B cell (primary cell): ENCODE data around the gene CFAP73. TPM values are rescaled to one million over a fixed set of nuclear protein-coding genes. Genes with fewer than 3 reads are reported as not detected.

Experiments used
- ATAC-seq: fragments of 200-7000 bp; cut with Tn5 transposase; one replicate; pipeline ENCODE4 v1.10.0; 2021; ENCODE audit warnings: low read depth, mild to moderate bottlenecking, moderate number of reproducible peaks, moderate library complexity
- CTCF ChIA-PET: fragments of 350-600 bp; sonication (Branson Sonifier 250); formaldehyde crosslinking; loops from one replicate; lab custom pipeline; 2021; ENCODE audit warnings: antibody characterized with exemption, inconsistent platforms; lab: Charles Lee
- POLR2A ChIA-PET: fragments of 350-600 bp; sonication (Branson Sonifier 250); formaldehyde crosslinking; loops from one replicate; lab custom pipeline; 2021; ENCODE audit warnings: antibody characterized with exemption; lab: Charles Lee
- DNase-seq: peaks from one replicate; pipeline ENCODE4 v3.0.0; 2013
- H2AFZ ChIP-seq: 2 replicates; pipeline ENCODE4 v1.6.1; 2012; ENCODE audit warnings: mild to moderate bottlenecking, low read depth, low read length; ENCODE audit not compliant: insufficient read depth, poor library complexity, severe bottlenecking
- H3K27ac ChIP-seq, 2 donors: 1 replicate in 1 of 2; 2 replicates in 1 of 2; pipeline ENCODE4 v1.5.1; 2012 to 2013; ENCODE audit warnings: low read length in 2 of 2, mild to moderate bottlenecking in 2 of 2, moderate library complexity in 1 of 2
- H3K27me3 ChIP-seq, 4 experiments: fragments of 200-600 bp in 1 of 4; sonication (generic) in 1 of 4; replicated peaks in 1 of 4; 1 replicate in 2 of 4; 2 replicates in 2 of 4; pipeline versions ENCODE4 v1.6.1 to v1.7.0; 2013 to 2016; ENCODE audit warnings: low read length in 3 of 4, mild to moderate bottlenecking in 2 of 4, mixed read lengths in 1 of 4, moderate library complexity in 1 of 4; ENCODE audit not compliant: insufficient read depth in 4 of 4, control insufficient read depth in 3 of 4; ENCODE audit errors: control extremely low read depth in 1 of 4
- H3K36me3 ChIP-seq, 2 experiments: replicated peaks in 1 of 2; 1 replicate in 1 of 2; 2 replicates in 1 of 2; pipeline versions ENCODE4 v1.6.1 to v1.7.1; 2013; ENCODE audit warnings: low read length in 1 of 2; ENCODE audit not compliant: insufficient read depth in 2 of 2, control insufficient read depth in 1 of 2; ENCODE audit errors: control extremely low read depth in 1 of 2, extremely low read depth in 1 of 2
- H3K4me1 ChIP-seq, 2 donors: fragments of 200-600 bp in 1 of 2; sonication (generic) in 1 of 2; 1 replicate in 1 of 2; 2 replicates in 1 of 2; pipeline versions ENCODE4 v1.5.1 to v1.6.1; 2013 to 2017; ENCODE audit warnings: low read length in 2 of 2; ENCODE audit not compliant: control insufficient read depth in 2 of 2, insufficient read depth in 2 of 2
- H3K4me2 ChIP-seq: replicated peaks from 2 replicates; pipeline ENCODE3; 2012; ENCODE audit warnings: mild to moderate bottlenecking, low read depth, low read length; ENCODE audit not compliant: poor library complexity, severe bottlenecking
- H3K4me3 ChIP-seq, 5 experiments: fragments of 200-600 bp in 1 of 5; sonication (generic) in 1 of 5; 1 replicate in 3 of 5; 2 replicates in 2 of 5; pipeline versions ENCODE4 v1.5.1 to v1.7.0; 2011 to 2016; ENCODE audit warnings: low read length in 4 of 5, mild to moderate bottlenecking in 4 of 5, low read depth in 2 of 5, control low read depth in 1 of 5, moderate library complexity in 1 of 5; ENCODE audit not compliant: insufficient read depth in 1 of 5; ENCODE audit errors: control extremely low read depth in 1 of 5, extremely low read depth in 1 of 5
- H3K79me2 ChIP-seq: fragments of 200-600 bp; sonication (generic); one replicate; pipeline ENCODE4 v1.6.0; 2016; ENCODE audit warnings: low read length; ENCODE audit not compliant: control insufficient read depth, insufficient read depth
- H3K9ac ChIP-seq: fragments of 200-600 bp; sonication (generic); 2 replicates; pipeline ENCODE4 v1.6.1; 2017; ENCODE audit warnings: mild to moderate bottlenecking, low read length, moderate library complexity
- H3K9me3 ChIP-seq, 3 donors: one replicate each; pipeline versions ENCODE4 v1.6.1 to v1.7.1; 2013; ENCODE audit warnings: low read length in 2 of 3; ENCODE audit not compliant: control insufficient read depth in 2 of 3, insufficient read depth in 1 of 3; ENCODE audit errors: control extremely low read depth in 1 of 3
- H4K20me1 ChIP-seq: 2 replicates; pipeline ENCODE4 v1.6.0; 2012; ENCODE audit warnings: mild to moderate bottlenecking, low read length; ENCODE audit not compliant: insufficient read depth, control insufficient read depth, poor library complexity, severe bottlenecking
- H3K27ac Mint-ChIP-seq: one replicate; pipeline ENCODE4 v1.8.0; 2021; ENCODE audit warnings: mixed read lengths
- H3K27me3 Mint-ChIP-seq: one replicate; pipeline ENCODE4 v1.8.0; 2021; ENCODE audit warnings: mixed read lengths
- H3K4me1 Mint-ChIP-seq: one replicate; pipeline ENCODE4 v1.8.0; 2021; ENCODE audit warnings: mixed read lengths
- H3K4me3 Mint-ChIP-seq: one replicate; pipeline ENCODE4 v1.8.0; 2021; ENCODE audit warnings: mixed read lengths
- H3K9me3 Mint-ChIP-seq: one replicate; pipeline ENCODE4 v1.8.0; 2022; ENCODE audit warnings: mixed read lengths; ENCODE audit not compliant: insufficient read depth
- EZH2 ChIP-seq: IDR thresholded peaks from 2 replicates; pipeline ENCODE4 v1.6.1; 2012; ENCODE audit warnings: borderline replicate concordance, low read depth, mild to moderate bottlenecking, moderate library complexity, low read length; ENCODE audit not compliant: insufficient read depth, poor library complexity, severe bottlenecking
- WGBS: methylation state at CpG from one replicate; pipeline ENCODE4 v1.1.5; 2013; ENCODE audit warnings: missing lambda C conversion rate; ENCODE audit not compliant: insufficient coverage; 5-methylcytosine and 5-hydroxymethylcytosine counted together
- intact Hi-C: fragments of 100-400 bp; cut with micrococcal nuclease; formaldehyde crosslinking; loops from one replicate; pipeline ENCODE4 v1.10.0; 2022
- polyA plus RNA-seq: library from polyadenylated mRNA; depleted of rRNA; stranded (reverse); fragments of >200 nt; gene quantifications from 2 replicates; pipeline ENCODE4 v1.2.3, GENCODE V29; 2012
- total RNA-seq, 2 donors: library from RNA; stranded (reverse); fragments of 120-200 nt in 1 of 2; gene quantifications; 1 replicate in 1 of 2; 2 replicates in 1 of 2; pipeline versions ENCODE4 v1.2.3 to v1.2.4, GENCODE V29; 2013 to 2022
- TF ChIP-seq, protein P1 (sequence below): fragments of 200-600 bp; IDR thresholded peaks from one replicate; pipeline ENCODE4 v1.8.0; 2022; ENCODE audit warnings: antibody characterized with exemption, mild to moderate bottlenecking

The CFAP73 gene
- total and polyA plus RNA-seq, 2 donors (not counting 1 experiment from before 2014, with no cell fraction given) = 0.13 to 5.1 TPM

- ATAC-seq = no peak
- peaks cover 64% of the 10 kb centered on the region for H3K79me2 ChIP-seq
- POLR2A ChIA-PET = no interaction called here
These were observed 32.5 kb downstream of the CFAP73 start for GRCh38 chr12:113181975-113182374.

GRCh38 chr12:113183030-113183589, 33.6 kb downstream of the CFAP73 start:
- WGBS = 93% methylated on average over 8 of the region's 11 CpGs
- Histone ChIP-seq H3K4me2 (peak overlapping the region; percentile 10), H2AFZ (no peak overlapping the region), H3K27ac (no peak overlapping the region), H4K20me1 (peaks cover 42% of the 10 kb centered on the region), H3K27me3 (no peaks in the 10 kb centered on the region), H3K9me3 (no peaks in the 10 kb centered on the region), H3K4me1 (peaks cover 25 to 34% of the 10 kb centered on the region in 2 donors), H3K9ac (no peak overlapping the region), H3K79me2 (peaks cover 69% of the 10 kb centered on the region), H3K4me3 (no peak overlapping the region), H3K36me3 (peaks cover 0 to 42% of the 10 kb centered on the region in 2 experiments)
- Mint-ChIP-seq H3K9me3 (no peaks in the 10 kb centered on the region), H3K4me1 (peaks cover 36% of the 10 kb centered on the region), H3K4me3 (peak overlapping the region; percentile 23), H3K27me3 (no peaks in the 10 kb centered on the region), H3K27ac (peak overlapping the region; percentile 32)
- TF ChIP-seq, protein P1, sequence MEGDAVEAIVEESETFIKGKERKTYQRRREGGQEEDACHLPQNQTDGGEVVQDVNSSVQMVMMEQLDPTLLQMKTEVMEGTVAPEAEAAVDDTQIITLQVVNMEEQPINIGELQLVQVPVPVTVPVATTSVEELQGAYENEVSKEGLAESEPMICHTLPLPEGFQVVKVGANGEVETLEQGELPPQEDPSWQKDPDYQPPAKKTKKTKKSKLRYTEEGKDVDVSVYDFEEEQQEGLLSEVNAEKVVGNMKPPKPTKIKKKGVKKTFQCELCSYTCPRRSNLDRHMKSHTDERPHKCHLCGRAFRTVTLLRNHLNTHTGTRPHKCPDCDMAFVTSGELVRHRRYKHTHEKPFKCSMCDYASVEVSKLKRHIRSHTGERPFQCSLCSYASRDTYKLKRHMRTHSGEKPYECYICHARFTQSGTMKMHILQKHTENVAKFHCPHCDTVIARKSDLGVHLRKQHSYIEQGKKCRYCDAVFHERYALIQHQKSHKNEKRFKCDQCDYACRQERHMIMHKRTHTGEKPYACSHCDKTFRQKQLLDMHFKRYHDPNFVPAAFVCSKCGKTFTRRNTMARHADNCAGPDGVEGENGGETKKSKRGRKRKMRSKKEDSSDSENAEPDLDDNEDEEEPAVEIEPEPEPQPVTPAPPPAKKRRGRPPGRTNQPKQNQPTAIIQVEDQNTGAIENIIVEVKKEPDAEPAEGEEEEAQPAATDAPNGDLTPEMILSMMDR = no peak
- TF ChIP-seq EZH2 = no peak
- intact Hi-C loops = no loop called here
- DNase-seq (no peak), ATAC-seq (no peak)
- ChIA-PET CTCF (interaction anchor here (0.7 kb wide), 1 partner anchor 63 kb away, joined by 3 read pairs; no protein-coding TSS in a partner anchor), POLR2A (interaction anchor here (0.6 to 0.8 kb wide), 4 partner anchors 9 to 48 kb away, joined by 3 to 4 read pairs (median 4); partner anchors contain the start of gene RASAL1)

More at GRCh38 chr12:113181975-113182374, 32.5 kb downstream of the CFAP73 start:
- no peaks in the 10 kb centered on the region for H3K27me3 Mint-ChIP-seq
- no peak overlapping the region for H3K4me3 ChIP-seq
- DNase-seq = no peak
- peaks cover 0 to 5% (median 0%) of the 10 kb centered on the region in 3 donors for H3K9me3 ChIP-seq
- peaks cover 29% of the 10 kb centered on the region for H3K4me1 Mint-ChIP-seq
- H3K27ac Mint-ChIP-seq = no peak overlapping the region
- CTCF ChIA-PET = interaction anchor here (0.7 kb wide), 1 partner anchor 147 kb away, joined by 3 read pairs; no protein-coding TSS in a partner anchor
- no CpG with 5 or more reads among the region's 3 CpGs for WGBS
- H3K9ac ChIP-seq = no peak overlapping the region
- H3K4me3 Mint-ChIP-seq = no peak overlapping the region
- peaks cover 2 to 53% of the 10 kb centered on the region in 2 experiments for H3K36me3 ChIP-seq
- no peak overlapping the region for H3K4me2 ChIP-seq
- TF ChIP-seq, protein P1 = no peak
- TF ChIP-seq EZH2 = no peak
- no peaks in the 10 kb centered on the region for H3K9me3 Mint-ChIP-seq
- peaks cover 21 to 30% of the 10 kb centered on the region in 2 donors for H3K4me1 ChIP-seq
- intact Hi-C loops = no loop called here
- H4K20me1 ChIP-seq = peaks cover 42% of the 10 kb centered on the region
- no peak overlapping the region for H2AFZ ChIP-seq
- H3K27me3 ChIP-seq = no peaks in the 10 kb centered on the region
- no peak overlapping the region for H3K27ac ChIP-seq
